Measurements from ENCODE around the gene TRMU.

DNA sequence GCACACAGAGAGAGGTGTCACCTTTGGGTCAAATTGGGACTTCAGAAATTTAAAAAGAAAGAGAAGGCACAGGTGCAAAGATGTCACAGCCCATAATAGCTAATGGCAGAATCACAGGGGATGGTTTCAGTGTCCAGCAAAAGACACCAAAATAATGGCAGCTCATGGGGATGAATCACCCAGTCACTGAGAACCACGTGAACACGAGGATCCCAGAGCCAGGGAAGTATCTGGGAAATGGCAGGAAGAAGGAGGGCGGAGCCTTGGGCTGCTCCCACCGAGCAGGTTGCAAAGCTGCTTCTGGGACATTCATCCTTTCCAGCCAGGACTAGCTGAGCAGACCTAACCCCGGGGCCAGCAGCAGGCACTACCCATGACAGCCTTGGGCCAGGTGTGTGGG lies 45.6 kb downstream of the TRMU start:
- TF ChIP-seq POLR2AphosphoS5 (IDR thresholded peaks at IDR 0.05): no peak
- no peak for TF ChIP-seq POLR2A (IDR thresholded peaks at IDR 0.05)
- TF ChIP-seq CTCF (IDR thresholded peaks at IDR 0.05): no peak
- TF ChIP-seq EP300 (IDR thresholded peaks at IDR 0.05): no peak
